MM.1S (cell line): ENCODE results near the gene WDR81.

Source experiments
- DNase-seq: peaks from one replicate; pipeline ENCODE4 v3.0.0-alpha.2; 2015
- H2AFZ ChIP-seq: fragments of 300-600 bp; sonication (generic); 2 replicates; pipeline ENCODE4 v1.6.0; 2016; ENCODE audit warnings: antibody characterized with exemption, low read length
- H3F3A ChIP-seq: fragments of 300-600 bp; sonication (generic); 2 replicates; pipeline ENCODE4 v1.6.1; 2016; ENCODE audit warnings: mild to moderate bottlenecking, antibody characterized with exemption, low read length, moderate library complexity, mixed read lengths; ENCODE audit not compliant: insufficient read depth
- H3K27ac ChIP-seq: fragments of 300-600 bp; sonication (generic); 2 replicates; pipeline ENCODE4 v1.5.1; 2016; ENCODE audit warnings: mild to moderate bottlenecking, low read length
- H3K27me3 ChIP-seq: fragments of 300-600 bp; sonication (generic); replicated peaks from 2 replicates; pipeline ENCODE4 v1.6.0; 2016; ENCODE audit warnings: low read length; ENCODE audit not compliant: insufficient read depth
- H3K36me3 ChIP-seq: fragments of 300-600 bp; sonication (generic); replicated peaks from 2 replicates; pipeline ENCODE4 v1.6.1; 2016; ENCODE audit warnings: mild to moderate bottlenecking, low read length, mixed read lengths; ENCODE audit not compliant: insufficient read depth
- H3K4me1 ChIP-seq: fragments of 300-600 bp; sonication (generic); 2 replicates; pipeline ENCODE4 v1.6.1; 2016; ENCODE audit warnings: low read length, mixed read lengths
- H3K4me2 ChIP-seq: fragments of 300-600 bp; sonication (generic); 2 replicates; pipeline ENCODE4 v1.6.0; 2016; ENCODE audit warnings: low read depth, low read length
- H3K4me3 ChIP-seq: fragments of 300-600 bp; sonication (generic); 2 replicates; pipeline ENCODE4 v1.5.1; 2016; ENCODE audit warnings: low read length, mixed read lengths
- H3K79me2 ChIP-seq: fragments of 300-600 bp; sonication (generic); 2 replicates; pipeline ENCODE4 v1.6.1; 2016; ENCODE audit warnings: mixed run types, low read length, mixed read lengths
- H3K9ac ChIP-seq: fragments of 300-600 bp; sonication (generic); 2 replicates; pipeline ENCODE4 v1.6.1; 2016; ENCODE audit warnings: low read length, mixed read lengths
- H3K9me2 ChIP-seq: fragments of 300-600 bp; sonication (generic); replicated peaks from 2 replicates; pipeline ENCODE4 v1.6.1; 2016; ENCODE audit warnings: mild to moderate bottlenecking, low read length, mixed read lengths; ENCODE audit not compliant: insufficient read depth
- H3K9me3 ChIP-seq: fragments of 300-600 bp; sonication (generic); replicated peaks from 2 replicates; pipeline ENCODE4 v1.6.1; 2016; ENCODE audit warnings: mild to moderate bottlenecking, low read length, mixed read lengths; ENCODE audit not compliant: insufficient read depth
- H4K20me1 ChIP-seq: fragments of 300-600 bp; sonication (generic); 2 replicates; pipeline ENCODE4 v1.6.1; 2016; ENCODE audit warnings: mild to moderate bottlenecking, low read length, moderate library complexity, mixed read lengths; ENCODE audit not compliant: insufficient read depth
- EZH2 ChIP-seq: fragments of 300-600 bp; sonication (generic); optimal IDR thresholded peaks from 2 replicates; pipeline ENCODE3; 2017; ENCODE audit warnings: low read depth, mild to moderate bottlenecking, antibody characterized with exemption, low read length, mixed read lengths
- EZH2phosphoT487 ChIP-seq: fragments of 300-600 bp; sonication (generic); IDR thresholded peaks from 2 replicates; pipeline ENCODE4 v1.6.1; 2018; ENCODE audit warnings: antibody characterized with exemption, low read length
- TF ChIP-seq, protein P1 (sequence below): fragments of 300-600 bp; sonication (generic); IDR thresholded peaks from 2 replicates; pipeline ENCODE4 v1.5.1; 2016; ENCODE audit warnings: antibody characterized with exemption, low read length, mixed read lengths

The WDR81 gene

DNA sequence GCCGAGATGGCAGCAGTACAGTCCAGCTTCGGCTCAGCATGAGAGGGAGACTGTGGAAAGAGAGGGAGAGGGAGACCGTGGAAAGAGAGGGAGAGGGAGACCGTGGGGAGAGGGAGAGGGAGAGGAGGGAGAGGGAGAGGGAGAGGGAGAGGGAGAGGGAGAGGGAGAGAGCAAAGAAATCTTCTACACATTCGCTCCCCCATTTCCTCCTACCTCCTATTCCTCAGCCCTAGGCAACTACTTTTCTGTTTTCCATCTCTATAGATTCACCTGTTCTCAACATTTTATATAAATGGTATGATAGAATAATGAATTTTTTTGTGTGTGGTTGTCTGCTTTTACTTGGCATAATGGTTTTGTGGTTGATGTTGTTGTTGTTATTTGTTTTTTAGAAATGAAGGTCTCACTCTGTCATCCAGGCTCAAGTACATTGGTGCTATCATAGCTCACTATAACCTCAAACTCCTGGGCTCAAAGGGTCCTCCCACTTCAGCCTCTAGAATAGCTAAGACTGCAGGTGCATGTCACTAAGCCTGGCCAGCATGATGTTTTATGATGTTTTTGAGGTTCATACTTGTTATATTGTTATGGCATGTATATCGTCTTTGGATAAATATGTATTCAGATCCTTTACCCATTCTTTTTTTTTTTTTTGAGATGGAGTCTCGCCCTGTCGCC lies 33.8 kb upstream of the WDR81 start:
- no peaks in the 10 kb centered on the region for H3K9me3 ChIP-seq
- no peaks in the 10 kb centered on the region for H4K20me1 ChIP-seq
- no peaks in the 10 kb centered on the region for H3K79me2 ChIP-seq
- DNase-seq: no peak
- no peaks in the 10 kb centered on the region for H3K4me1 ChIP-seq
- TF ChIP-seq EZH2: no peak
- TF ChIP-seq, protein P1, sequence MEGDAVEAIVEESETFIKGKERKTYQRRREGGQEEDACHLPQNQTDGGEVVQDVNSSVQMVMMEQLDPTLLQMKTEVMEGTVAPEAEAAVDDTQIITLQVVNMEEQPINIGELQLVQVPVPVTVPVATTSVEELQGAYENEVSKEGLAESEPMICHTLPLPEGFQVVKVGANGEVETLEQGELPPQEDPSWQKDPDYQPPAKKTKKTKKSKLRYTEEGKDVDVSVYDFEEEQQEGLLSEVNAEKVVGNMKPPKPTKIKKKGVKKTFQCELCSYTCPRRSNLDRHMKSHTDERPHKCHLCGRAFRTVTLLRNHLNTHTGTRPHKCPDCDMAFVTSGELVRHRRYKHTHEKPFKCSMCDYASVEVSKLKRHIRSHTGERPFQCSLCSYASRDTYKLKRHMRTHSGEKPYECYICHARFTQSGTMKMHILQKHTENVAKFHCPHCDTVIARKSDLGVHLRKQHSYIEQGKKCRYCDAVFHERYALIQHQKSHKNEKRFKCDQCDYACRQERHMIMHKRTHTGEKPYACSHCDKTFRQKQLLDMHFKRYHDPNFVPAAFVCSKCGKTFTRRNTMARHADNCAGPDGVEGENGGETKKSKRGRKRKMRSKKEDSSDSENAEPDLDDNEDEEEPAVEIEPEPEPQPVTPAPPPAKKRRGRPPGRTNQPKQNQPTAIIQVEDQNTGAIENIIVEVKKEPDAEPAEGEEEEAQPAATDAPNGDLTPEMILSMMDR: no peak
- TF ChIP-seq EZH2phosphoT487: no peak
- no peaks in the 10 kb centered on the region for H3K9me2 ChIP-seq
- H3K4me3 ChIP-seq: no peak overlapping the region
- H3K36me3 ChIP-seq: no peaks in the 10 kb centered on the region
- H3K9ac ChIP-seq: no peak overlapping the region
- no peak overlapping the region for H3K27ac ChIP-seq
- H3K27me3 ChIP-seq: no peaks in the 10 kb centered on the region; the same call in 1 of the 2 replicates
- H2AFZ ChIP-seq: no peak overlapping the region
- H3F3A ChIP-seq: no peaks in the 10 kb centered on the region
- H3K4me2 ChIP-seq: no peak overlapping the region

DNA sequence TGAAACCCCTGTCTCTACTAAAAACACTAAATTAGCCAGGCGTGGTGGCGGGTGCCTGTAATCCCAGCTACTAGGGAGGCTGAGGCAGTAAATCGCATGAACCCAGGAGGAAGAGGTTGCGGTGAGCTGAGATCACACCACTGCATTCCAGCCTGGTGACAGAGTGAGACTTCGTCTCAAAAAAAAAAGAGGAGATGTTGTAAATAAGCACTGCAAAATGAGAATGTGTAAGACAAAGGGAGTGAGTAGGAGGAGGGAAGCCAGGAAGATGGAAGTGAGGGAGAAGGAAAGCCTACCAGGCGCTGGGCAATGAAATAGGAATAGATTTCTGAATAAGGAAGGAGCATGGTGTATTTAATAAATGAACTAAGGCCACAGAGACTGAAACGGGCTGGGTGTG lies 31.2 kb upstream of the WDR81 start:
- no peak for DNase-seq
- H3F3A ChIP-seq: no peaks in the 10 kb centered on the region
- H3K9me2 ChIP-seq: no peaks in the 10 kb centered on the region
- no peak overlapping the region for H3K4me3 ChIP-seq
- no peak overlapping the region for H3K9ac ChIP-seq
- H3K9me3 ChIP-seq: no peaks in the 10 kb centered on the region
- H3K79me2 ChIP-seq: no peaks in the 10 kb centered on the region
- H3K4me2 ChIP-seq: no peak overlapping the region
- TF ChIP-seq, protein P1: no peak
- TF ChIP-seq EZH2phosphoT487 (no peak), EZH2 (no peak)
- no peak overlapping the region for H2AFZ ChIP-seq
- no peak overlapping the region for H3K27ac ChIP-seq
- H4K20me1 ChIP-seq: no peaks in the 10 kb centered on the region
- no peaks in the 10 kb centered on the region for H3K4me1 ChIP-seq
- no peaks in the 10 kb centered on the region for H3K36me3 ChIP-seq
- no peaks in the 10 kb centered on the region; the same call in 1 of the 2 replicates for H3K27me3 ChIP-seq

DNA sequence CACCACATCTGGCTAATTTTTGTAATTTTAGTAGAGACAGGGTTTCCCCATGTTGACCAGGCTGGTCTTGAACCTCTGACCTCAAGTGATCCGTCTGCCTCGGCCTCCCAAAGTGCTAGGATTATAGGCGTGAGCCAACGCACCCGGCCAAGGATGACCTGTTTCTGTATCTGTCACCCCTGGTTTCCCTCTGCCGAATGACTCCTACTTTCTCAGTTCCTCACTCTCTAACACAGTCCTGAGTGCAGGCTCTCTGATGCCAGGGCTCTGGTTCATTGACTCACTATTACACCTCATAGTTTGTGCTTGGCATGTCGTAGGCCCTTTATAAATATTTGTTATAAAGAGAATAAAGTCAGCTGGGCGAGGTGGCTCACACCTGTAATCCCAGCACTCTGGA lies 29.1 kb upstream of the WDR81 start:
- Histone ChIP-seq H3K27ac (no peak overlapping the region), H3K27me3 (no peaks in the 10 kb centered on the region; the same call in 1 of the 2 replicates), H3K4me1 (no peaks in the 10 kb centered on the region), H3K9ac (no peak overlapping the region), H3F3A (no peaks in the 10 kb centered on the region), H3K36me3 (no peaks in the 10 kb centered on the region), H3K79me2 (no peaks in the 10 kb centered on the region), H3K4me3 (no peak overlapping the region), H3K9me2 (no peaks in the 10 kb centered on the region), H3K9me3 (no peaks in the 10 kb centered on the region), H2AFZ (no peak overlapping the region), H3K4me2 (no peak overlapping the region), H4K20me1 (no peaks in the 10 kb centered on the region)
- TF ChIP-seq, protein P1: no peak
- TF ChIP-seq EZH2 (no peak), EZH2phosphoT487 (no peak)
- no peak for DNase-seq
